T-cell (primary cell): ENCODE measurements around the gene LIN9. TPM values are rescaled to one million over a fixed set of nuclear protein-coding genes. Genes with fewer than 3 reads are reported as not detected.

Source experiments
- ATAC-seq, 4 experiments: fragments of 200-7000 bp in 3 of 4; fragments of 150-1000 bp in 1 of 4; cut with Tn5 transposase; replicated peaks in 1 of 4; 1 replicate in 3 of 4; 2 replicates in 1 of 4; pipeline ENCODE4 v1.10.0; 2021; ENCODE audit warnings: moderate library complexity in 3 of 4, mild to moderate bottlenecking in 2 of 4, moderate number of reproducible peaks in 1 of 4
- CTCF ChIA-PET, 2 donors: fragments of 300-600 bp; sonication (Branson Sonifier 250); formaldehyde crosslinking; loops; one replicate each; lab custom pipeline; 2022; ENCODE audit warnings: antibody characterized with exemption in 2 of 2; lab: Charles Lee
- POLR2A ChIA-PET, 2 donors: fragments of 300-600 bp; sonication (Branson Sonifier 250); formaldehyde crosslinking; loops; one replicate each; lab custom pipeline; 2022; ENCODE audit warnings: antibody characterized with exemption in 2 of 2; lab: Charles Lee
- DNase-seq, 35 experiments: peaks; one replicate each; pipeline versions ENCODE4 v3.0.0 to v3.0.0-alpha.2; 2013 to 2023
- H3K27ac ChIP-seq: one replicate; pipeline ENCODE4 v1.5.1; 2013; ENCODE audit warnings: low read length
- H3K27me3 ChIP-seq, 2 experiments: replicated peaks in 1 of 2; 1 replicate in 1 of 2; 2 replicates in 1 of 2; pipeline versions ENCODE4 v1.6.1 to v1.7.0; 2013; ENCODE audit warnings: low read length in 1 of 2, mixed read lengths in 1 of 2; ENCODE audit not compliant: control insufficient read depth in 2 of 2, insufficient read depth in 2 of 2; ENCODE audit errors: extremely low read depth in 1 of 2
- H3K36me3 ChIP-seq, 2 donors: 1 replicate in 1 of 2; 2 replicates in 1 of 2; pipeline versions ENCODE4 v1.6.1 to v1.7.0; 2013; ENCODE audit warnings: low read length in 1 of 2; ENCODE audit not compliant: control insufficient read depth in 2 of 2, insufficient read depth in 1 of 2; ENCODE audit errors: extremely low read depth in 1 of 2
- H3K4me1 ChIP-seq, 2 experiments: 1 replicate in 1 of 2; 2 replicates in 1 of 2; pipeline versions ENCODE4 v1.6.1 to v1.7.0; 2013; ENCODE audit warnings: low read length in 2 of 2, mixed read lengths in 1 of 2; ENCODE audit not compliant: insufficient read depth in 2 of 2, control insufficient read depth in 1 of 2; ENCODE audit errors: extremely low read depth in 1 of 2
- H3K4me3 ChIP-seq, 2 donors: 1 replicate in 1 of 2; 2 replicates in 1 of 2; pipeline versions ENCODE4 v1.5.1 to v1.7.0; 2013; ENCODE audit warnings: mild to moderate bottlenecking in 2 of 2, low read length in 1 of 2, moderate library complexity in 1 of 2; ENCODE audit not compliant: control insufficient read depth in 1 of 2; ENCODE audit errors: extremely low read depth in 1 of 2
- H3K9me3 ChIP-seq: 2 replicates; pipeline ENCODE4 v1.7.0; 2013
- H3K27ac Mint-ChIP-seq, 2 donors: one replicate each; pipeline ENCODE4 v1.8.0; 2020 to 2021; ENCODE audit warnings: mild to moderate bottlenecking in 2 of 2, mixed read lengths in 2 of 2
- H3K27me3 Mint-ChIP-seq, 2 donors: one replicate each; pipeline ENCODE4 v1.8.0; 2021 to 2022; ENCODE audit warnings: mixed read lengths in 2 of 2
- H3K36me3 Mint-ChIP-seq: one replicate; pipeline ENCODE4 v1.8.0; 2021; ENCODE audit warnings: mixed read lengths
- H3K4me1 Mint-ChIP-seq, 3 donors: one replicate each; pipeline ENCODE4 v1.8.0; 2020 to 2022; ENCODE audit warnings: mixed read lengths in 3 of 3, mild to moderate bottlenecking in 1 of 3
- H3K4me3 Mint-ChIP-seq, 3 donors: one replicate each; pipeline ENCODE4 v1.8.0; 2020 to 2022; ENCODE audit warnings: mild to moderate bottlenecking in 3 of 3, mixed read lengths in 3 of 3, moderate library complexity in 3 of 3
- H3K9me3 Mint-ChIP-seq, 3 donors: one replicate each; pipeline ENCODE4 v1.8.0; 2020 to 2022; ENCODE audit warnings: mixed read lengths in 3 of 3
- WGBS: methylation state at CpG from one replicate; pipeline ENCODE4 v1.1.5; 2013; ENCODE audit warnings: missing lambda C conversion rate; ENCODE audit not compliant: insufficient coverage; 5-methylcytosine and 5-hydroxymethylcytosine counted together
- total RNA-seq, 35 experiments: library from RNA in 6 of 35; stranded (reverse) in 6 of 35; fragments of 120-200 nt in 1 of 35; gene quantifications; one replicate each; pipeline versions ENCODE4 v1.2.1 to v1.2.4 and lab custom pipeline; 2013 to 2026

Gene LIN9
- total RNA-seq, 5 donors from 2014 or later (not counting 1 experiment from before 2014, with no cell fraction given): 1.6 to 7.3 (median 5.3) TPM

DNA sequence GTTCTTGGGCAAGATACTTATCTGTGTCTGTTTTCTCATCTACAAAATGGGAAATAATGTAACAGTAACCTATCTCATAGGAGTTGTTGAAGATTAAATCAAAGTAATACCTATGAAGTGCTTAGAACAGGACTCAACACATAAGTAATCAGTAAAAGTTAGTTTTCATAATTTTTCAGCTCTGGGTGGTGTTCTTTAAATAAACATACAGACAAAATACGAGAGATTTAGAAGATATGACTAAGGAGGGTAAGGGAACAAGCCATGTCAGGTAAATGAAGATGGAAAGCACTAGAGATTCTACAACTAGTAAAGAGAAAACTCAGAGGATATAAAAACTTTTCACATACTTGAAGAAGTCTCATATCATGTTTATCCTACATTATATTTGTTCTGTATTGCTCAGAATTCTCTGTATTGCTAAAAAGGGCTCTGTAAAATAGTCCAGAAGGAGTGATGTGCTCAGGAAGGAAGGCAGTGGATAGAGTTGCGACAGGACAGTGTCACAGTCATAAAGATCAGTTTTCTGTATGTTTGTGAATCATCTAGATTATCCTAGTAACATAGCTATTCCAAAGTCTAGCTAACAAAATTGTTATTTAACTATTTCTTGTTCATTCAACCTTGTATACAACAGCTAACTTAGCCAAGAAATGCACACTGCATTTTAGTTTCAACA lies 16.0 kb downstream of the LIN9 start:
- Histone ChIP-seq H3K4me3 (no peak overlapping the region), H3K27ac (no peak overlapping the region), H3K9me3 (no peaks in the 10 kb centered on the region), H3K36me3 (peaks cover 0 to 3% of the 10 kb centered on the region in 2 donors), H3K27me3 (no peaks in the 10 kb centered on the region), H3K4me1 (no peaks in the 10 kb centered on the region)
- WGBS: no CpG with 5 or more reads among the region's 2 CpGs
- H3K36me3 Mint-ChIP-seq: peaks cover 29% of the 10 kb centered on the region
- no peak overlapping the region for H3K27ac Mint-ChIP-seq
- POLR2A ChIA-PET: interaction anchor here in 1 of 2 donors (0.5 to 0.6 kb wide), 2 partner anchors 17 to 66 kb away, joined by 4 to 5 read pairs; no protein-coding TSS in a partner anchor
- H3K27me3 Mint-ChIP-seq: no peaks in the 10 kb centered on the region
- ATAC-seq (no peak), DNase-seq (no peak)
- H3K4me1 Mint-ChIP-seq: no peaks in the 10 kb centered on the region
- CTCF ChIA-PET: no interaction called here
- no peak overlapping the region for H3K4me3 Mint-ChIP-seq
- no peaks in the 10 kb centered on the region for H3K9me3 Mint-ChIP-seq

DNA sequence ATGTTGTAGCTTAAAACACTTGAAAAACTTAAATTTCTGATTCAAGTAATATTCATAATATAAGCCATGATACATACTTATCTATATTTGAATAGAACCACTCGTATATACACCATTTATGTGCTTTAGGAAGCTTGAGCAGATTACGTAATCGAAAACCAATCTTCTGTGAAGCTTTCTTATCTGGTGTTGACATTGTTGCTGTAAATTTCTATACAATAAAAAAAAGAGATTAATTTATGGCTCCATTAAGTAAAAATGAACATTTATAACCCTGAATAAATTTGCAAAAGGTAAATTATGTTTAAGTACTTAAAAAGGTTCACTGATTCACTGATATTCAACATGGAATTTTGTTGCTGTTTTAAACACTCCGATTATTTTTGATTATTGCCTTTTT lies 21.4 kb downstream of the LIN9 start:
- Mint-ChIP-seq H3K9me3 (no peaks in the 10 kb centered on the region), H3K36me3 (peaks cover 15% of the 10 kb centered on the region), H3K4me3 (no peak overlapping the region), H3K27me3 (no peaks in the 10 kb centered on the region), H3K27ac (no peak overlapping the region), H3K4me1 (no peaks in the 10 kb centered on the region)
- POLR2A ChIA-PET: no interaction called here
- CTCF ChIA-PET: interaction anchor here in 1 of 2 donors (0.5 kb wide), 1 partner anchor 12 kb away, joined by 3 read pairs; no protein-coding TSS in a partner anchor
- H3K27ac ChIP-seq: no peak overlapping the region
- ATAC-seq (no peak), DNase-seq (no peak)
- H3K36me3 ChIP-seq: peaks cover 0 to 4% of the 10 kb centered on the region in 2 donors
- no peaks in the 10 kb centered on the region for H3K27me3 ChIP-seq
- H3K9me3 ChIP-seq: no peaks in the 10 kb centered on the region
- no peaks in the 10 kb centered on the region for H3K4me1 ChIP-seq
- 86% methylated on average over 1 of the region's 4 CpGs for WGBS
- H3K4me3 ChIP-seq: no peak overlapping the region

DNA sequence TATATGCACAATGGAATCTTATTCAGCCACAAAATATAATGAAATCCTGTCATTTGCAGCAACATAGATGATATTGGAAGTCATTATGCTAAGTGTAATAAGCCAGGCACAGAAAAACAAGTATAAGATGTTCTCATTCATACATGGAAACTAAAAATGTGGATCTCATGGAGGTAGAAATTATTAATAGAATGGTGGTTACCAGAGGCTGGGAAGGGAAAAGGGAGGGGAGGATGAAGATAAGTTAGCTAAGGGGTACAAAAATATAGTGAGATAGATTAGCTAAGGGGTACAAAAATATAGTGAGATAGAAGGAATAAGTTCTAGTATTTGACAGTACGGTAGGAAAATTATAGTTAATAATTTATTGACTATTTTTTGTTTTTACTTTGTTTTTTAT lies 27.9 kb downstream of the LIN9 start:
- peaks cover 0 to 4% (median 0%) of the 10 kb centered on the region in 3 donors for H3K4me1 Mint-ChIP-seq
- no peaks in the 10 kb centered on the region for H3K9me3 Mint-ChIP-seq
- H3K9me3 ChIP-seq: no peaks in the 10 kb centered on the region
- peaks cover 24% of the 10 kb centered on the region for H3K36me3 Mint-ChIP-seq
- DNase-seq (no peak), ATAC-seq (no peak)
- no peak overlapping the region for H3K27ac Mint-ChIP-seq
- no peak overlapping the region for H3K4me3 ChIP-seq
- no peak overlapping the region for H3K27ac ChIP-seq
- H3K27me3 Mint-ChIP-seq: no peaks in the 10 kb centered on the region
- POLR2A ChIA-PET: no interaction called here
- H3K27me3 ChIP-seq: no peaks in the 10 kb centered on the region
- H3K4me1 ChIP-seq: no peaks in the 10 kb centered on the region
- no peak overlapping the region for H3K4me3 Mint-ChIP-seq
- WGBS: no CpG with 5 or more reads among the region's 1 CpG
- CTCF ChIA-PET: no interaction called here
- H3K36me3 ChIP-seq: peaks cover 0 to 2% of the 10 kb centered on the region in 2 donors

DNA sequence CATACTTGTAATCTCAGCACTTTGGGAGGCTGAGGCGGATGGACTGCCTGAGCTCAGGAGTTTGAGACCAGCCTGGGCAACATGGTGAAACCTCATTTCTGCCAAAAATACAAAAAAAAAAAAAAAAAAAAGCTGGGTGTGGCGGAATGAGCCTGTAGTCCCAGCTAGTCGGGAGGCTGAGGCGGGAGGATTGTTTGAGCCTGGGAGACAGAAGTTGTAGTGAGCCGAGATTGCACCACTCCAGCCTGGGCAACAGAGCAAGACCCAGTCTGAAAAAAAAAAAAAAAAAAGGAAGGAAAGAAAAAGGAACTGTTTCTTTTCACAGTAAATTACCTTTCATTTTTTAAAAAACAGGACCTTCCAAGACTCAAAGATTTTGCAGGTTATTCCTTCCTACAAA lies 29.5 kb downstream of the LIN9 start:
- peaks cover 0 to 4% (median 0%) of the 10 kb centered on the region in 3 donors for H3K4me1 Mint-ChIP-seq
- ChIA-PET CTCF (interaction anchor here (0.6 to 0.8 kb wide), 2 partner anchors 20 to 54 kb away, joined by 3 to 4 read pairs; no protein-coding TSS in a partner anchor), POLR2A (interaction anchor here in 1 of 2 donors (0.7 kb wide), 1 partner anchor 81 kb away, joined by 3 read pairs; no protein-coding TSS in a partner anchor)
- no peaks in the 10 kb centered on the region for H3K27me3 Mint-ChIP-seq
- no CpG with 5 or more reads among the region's 5 CpGs for WGBS
- ATAC-seq: no peak
- peaks cover 22% of the 10 kb centered on the region for H3K36me3 Mint-ChIP-seq
- DNase-seq: no peak
- H3K4me3 Mint-ChIP-seq: no peak overlapping the region
- Histone ChIP-seq H3K9me3 (no peaks in the 10 kb centered on the region), H3K4me1 (no peaks in the 10 kb centered on the region), H3K27me3 (no peaks in the 10 kb centered on the region), H3K27ac (no peak overlapping the region), H3K36me3 (peaks cover 0 to 2% of the 10 kb centered on the region in 2 donors), H3K4me3 (no peak overlapping the region)
- H3K27ac Mint-ChIP-seq: no peak overlapping the region
- H3K9me3 Mint-ChIP-seq: no peaks in the 10 kb centered on the region

DNA sequence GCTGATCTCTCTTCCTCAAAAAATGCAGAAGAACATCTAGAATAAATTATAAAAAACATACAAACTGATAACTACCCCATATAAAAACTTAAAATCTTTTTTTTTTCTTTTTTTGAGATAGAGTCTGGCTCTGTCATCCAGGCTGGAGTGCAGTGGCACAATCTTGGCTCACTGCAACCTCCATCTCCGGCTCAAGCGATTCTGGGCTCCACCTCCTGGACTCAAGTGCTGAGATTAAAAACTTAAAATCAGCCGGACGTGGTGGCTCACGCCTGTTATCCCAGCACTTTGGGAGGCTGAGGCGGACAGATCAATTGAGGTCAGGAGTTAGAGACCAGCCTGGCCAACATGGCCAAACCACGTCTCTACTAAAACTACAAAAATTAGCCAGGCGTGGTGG lies 31.1 kb downstream of the LIN9 start:
- ChIA-PET POLR2A (no interaction called here), CTCF (no interaction called here)
- H3K4me3 ChIP-seq: no peak overlapping the region
- H3K27me3 Mint-ChIP-seq: no peaks in the 10 kb centered on the region
- H3K36me3 Mint-ChIP-seq: peaks cover 18% of the 10 kb centered on the region
- H3K9me3 ChIP-seq: no peaks in the 10 kb centered on the region
- WGBS: 99% methylated on average over 8 of the region's 8 CpGs
- no peak overlapping the region for H3K27ac Mint-ChIP-seq
- H3K36me3 ChIP-seq: peaks cover 0 to 2% of the 10 kb centered on the region in 2 donors
- no peaks in the 10 kb centered on the region for H3K4me1 ChIP-seq
- no peak overlapping the region for H3K4me3 Mint-ChIP-seq
- H3K27me3 ChIP-seq: no peaks in the 10 kb centered on the region
- ATAC-seq: no peak
- H3K9me3 Mint-ChIP-seq: no peaks in the 10 kb centered on the region
- peaks cover 0 to 4% (median 0%) of the 10 kb centered on the region in 3 donors for H3K4me1 Mint-ChIP-seq
- DNase-seq: no peak
- H3K27ac ChIP-seq: no peak overlapping the region

DNA sequence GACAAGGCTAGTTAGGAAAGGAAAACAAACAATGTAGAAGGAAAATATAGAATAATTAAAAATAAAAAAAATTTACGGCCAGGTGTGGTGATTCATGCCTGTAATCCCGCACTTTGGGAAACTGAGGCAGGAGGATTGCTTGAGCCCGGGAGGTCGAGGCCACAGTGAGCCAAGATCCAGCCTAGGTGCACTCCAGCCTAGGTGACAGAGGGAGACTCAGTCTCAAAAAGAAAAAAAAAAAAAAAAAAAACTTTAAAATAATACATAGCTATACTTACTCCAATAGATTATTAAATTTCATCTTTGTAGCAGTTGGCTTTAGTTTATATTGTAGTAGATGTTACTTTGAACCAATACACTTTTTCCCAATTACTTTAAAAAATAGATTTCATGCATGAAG lies 32.0 kb downstream of the LIN9 start:
- no CpG with 5 or more reads among the region's 4 CpGs for WGBS
- Mint-ChIP-seq H3K27me3 (no peaks in the 10 kb centered on the region), H3K4me1 (peaks cover 0 to 4% (median 0%) of the 10 kb centered on the region in 3 donors), H3K27ac (no peak overlapping the region), H3K36me3 (peaks cover 16% of the 10 kb centered on the region), H3K9me3 (no peaks in the 10 kb centered on the region), H3K4me3 (no peak overlapping the region)
- no peaks in the 10 kb centered on the region for H3K27me3 ChIP-seq
- POLR2A ChIA-PET: no interaction called here
- no peaks in the 10 kb centered on the region for H3K4me1 ChIP-seq
- DNase-seq: no peak
- H3K36me3 ChIP-seq: no peaks in the 10 kb centered on the region
- H3K27ac ChIP-seq: no peak overlapping the region
- no peaks in the 10 kb centered on the region for H3K9me3 ChIP-seq
- CTCF ChIA-PET: no interaction called here
- H3K4me3 ChIP-seq: no peak overlapping the region
- no peak for ATAC-seq
